IMR-90 (cell line): ENCODE results near the gene ARPC5L. TPM values are rescaled to one million over a fixed set of nuclear protein-coding genes. Genes with fewer than 3 reads are reported as not detected.

ENCODE experiments used
- ATAC-seq: fragments of 200-7000 bp; cut with Tn5 transposase; 2 replicates; pipeline ENCODE4 v1.9.1; 2020; ENCODE audit warnings: low read depth, mild to moderate bottlenecking, moderate library complexity
- BruUV-seq: library from RNA; stranded (reverse); fragments of 400-500 nt; replicated peaks from 2 replicates; lab custom pipeline; 2021; lab: Mats Ljungman, UMichigan
- CTCF ChIA-PET: fragments of 300-600 bp; formaldehyde crosslinking; extraction: SDS; loops from one replicate; lab custom pipeline; 2021; ENCODE audit warnings: antibody characterized with exemption; lab: Yijun Ruan, JAX
- POLR2A ChIA-PET: fragments of 300-600 bp; sonication (Branson Sonifier 250); formaldehyde crosslinking; loops from one replicate; lab custom pipeline; 2022; ENCODE audit warnings: antibody characterized with exemption; ENCODE audit not compliant: unreplicated experiment; lab: Charles Lee
- DNase-seq: peaks from one replicate; pipeline ENCODE4 v3.0.0; 2013
- H2AFZ ChIP-seq: replicated peaks from 2 replicates; pipeline ENCODE3; 2013; ENCODE audit warnings: low read length, mild to moderate bottlenecking; ENCODE audit not compliant: poor library complexity
- H2AK5ac ChIP-seq: 2 replicates; pipeline ENCODE4 v1.6.1; 2013; ENCODE audit warnings: low read depth, low read length, inconsistent platforms
- H2AK9ac ChIP-seq: replicated peaks from 2 replicates; pipeline ENCODE3; 2013; ENCODE audit warnings: mild to moderate bottlenecking, low read depth, low read length, moderate library complexity; ENCODE audit not compliant: poor library complexity
- H2BK120ac ChIP-seq: 2 replicates; pipeline ENCODE4 v1.6.1; 2013; ENCODE audit warnings: low read depth, low read length, inconsistent platforms
- H2BK15ac ChIP-seq: 3 replicates; pipeline ENCODE4 v1.6.1; 2013; ENCODE audit warnings: low read depth, low read length, inconsistent platforms
- H2BK20ac ChIP-seq: 2 replicates; pipeline ENCODE4 v1.6.1; 2013; ENCODE audit warnings: low read depth, mild to moderate bottlenecking, inconsistent platforms, low read length, moderate library complexity
- H2BK5ac ChIP-seq: 2 replicates; pipeline ENCODE4 v1.6.1; 2013; ENCODE audit warnings: mild to moderate bottlenecking, low read depth, low read length, inconsistent platforms; ENCODE audit not compliant: poor library complexity, severe bottlenecking
- H3K14ac ChIP-seq: replicated peaks from 2 replicates; pipeline ENCODE4 v1.6.1; 2013; ENCODE audit warnings: low read depth, low read length, inconsistent platforms
- H3K18ac ChIP-seq: 2 replicates; pipeline ENCODE4 v1.6.1; 2013; ENCODE audit warnings: low read depth, low read length, control low read depth
- H3K23ac ChIP-seq: 2 replicates; pipeline ENCODE4 v1.6.1; 2013; ENCODE audit warnings: low read depth, low read length, inconsistent platforms
- H3K27ac ChIP-seq: 2 replicates; pipeline ENCODE4 v1.5.1; 2013; ENCODE audit warnings: mild to moderate bottlenecking, control low read depth, low read length; ENCODE audit not compliant: insufficient read depth
- H3K27me3 ChIP-seq: 2 replicates; pipeline ENCODE4 v1.6.1; 2013; ENCODE audit warnings: low read length; ENCODE audit not compliant: control insufficient read depth, insufficient read depth
- H3K36me3 ChIP-seq: 2 replicates; pipeline ENCODE4 v1.6.1; 2013; ENCODE audit warnings: low read length, mixed read lengths; ENCODE audit not compliant: control insufficient read depth, insufficient read depth
- H3K4ac ChIP-seq: 2 replicates; pipeline ENCODE4 v1.6.1; 2013; ENCODE audit warnings: low read depth, low read length, inconsistent platforms
- H3K4me1 ChIP-seq: 2 replicates; pipeline ENCODE4 v1.6.1; 2013; ENCODE audit warnings: low read length, mixed read lengths; ENCODE audit not compliant: control insufficient read depth, insufficient read depth
- H3K4me2 ChIP-seq: 2 replicates; pipeline ENCODE4 v1.6.1; 2013; ENCODE audit warnings: low read depth, mild to moderate bottlenecking, control low read depth, low read length, moderate library complexity
- H3K4me3 ChIP-seq: 2 replicates; pipeline ENCODE4 v1.5.1; 2013; ENCODE audit warnings: low read depth, mild to moderate bottlenecking, control low read depth, low read length, moderate library complexity; ENCODE audit not compliant: insufficient read depth
- H3K56ac ChIP-seq: 2 replicates; pipeline ENCODE4 v1.6.1; 2013; ENCODE audit warnings: low read length, inconsistent platforms; ENCODE audit not compliant: insufficient read depth; ENCODE audit errors: extremely low read depth
- H3K79me1 ChIP-seq, 2 experiments: 2 replicates each; pipeline ENCODE4 v1.6.1; 2013; ENCODE audit warnings: low read length in 2 of 2, inconsistent platforms in 1 of 2, low read depth in 1 of 2
- H3K9ac ChIP-seq: 2 replicates; pipeline ENCODE4 v1.6.1; 2013; ENCODE audit warnings: low read depth, low read length, control low read depth
- H3K9me1 ChIP-seq: 2 replicates; pipeline ENCODE4 v1.6.1; 2013; ENCODE audit warnings: low read length, inconsistent platforms; ENCODE audit not compliant: insufficient read depth
- H3K9me3 ChIP-seq: 2 replicates; pipeline ENCODE4 v1.6.1; 2013; ENCODE audit warnings: low read length; ENCODE audit not compliant: control insufficient read depth, insufficient read depth
- H4K20me1 ChIP-seq: 2 replicates; pipeline ENCODE4 v1.6.1; 2013; ENCODE audit warnings: low read length, inconsistent platforms; ENCODE audit not compliant: insufficient read depth
- H4K5ac ChIP-seq: 2 replicates; pipeline ENCODE4 v1.6.1; 2013; ENCODE audit warnings: mild to moderate bottlenecking, low read depth, low read length, control low read depth
- H4K8ac ChIP-seq, 2 experiments: 2 replicates each; pipeline ENCODE4 v1.6.1; 2013; ENCODE audit warnings: low read depth in 2 of 2, low read length in 2 of 2, control low read depth in 1 of 2, inconsistent platforms in 1 of 2
- H4K91ac ChIP-seq: 2 replicates; pipeline ENCODE4 v1.6.1; 2013; ENCODE audit warnings: low read depth, low read length, inconsistent platforms; ENCODE audit not compliant: insufficient read depth
- FOS ChIP-seq: fragments of 150-350 bp; IDR thresholded peaks from 2 replicates; pipeline ENCODE4 v1.6.1; 2016; ENCODE audit warnings: low read depth, low read length
- MXI1 ChIP-seq: IDR thresholded peaks from 2 replicates; pipeline ENCODE4 v1.6.1; 2012; ENCODE audit warnings: low read depth, mild to moderate bottlenecking, low read length, moderate library complexity, borderline replicate concordance
- RAD21 ChIP-seq: IDR thresholded peaks from 2 replicates; pipeline ENCODE4 v1.6.1; 2012; ENCODE audit warnings: low read length, improper control_type of control experiment
- WGBS, 2 experiments: methylation state at CpG; one replicate each; pipeline versions ENCODE4 v1.1.5 to v1.1.7; 2013; ENCODE audit warnings: missing lambda C conversion rate in 2 of 2; ENCODE audit not compliant: insufficient read length in 1 of 2; ENCODE audit errors: extremely low coverage in 2 of 2; 5-methylcytosine and 5-hydroxymethylcytosine counted together
- dilution Hi-C: fragments of 300-500 bp; cut with HindIII; formaldehyde crosslinking; loops from one replicate; pipeline ENCODE4 v1.14.3; 2018; ENCODE audit warnings: low sequenced_read_pairs; ENCODE audit not compliant: unreplicated experiment
- in situ Hi-C: fragments of 300-500 bp; cut with MboI; formaldehyde crosslinking; loops from 3 replicates; pipeline ENCODE4 v1.14.3; 2019; ENCODE audit warnings: low sequenced_read_pairs, inconsistent platforms, mixed read lengths
- intact Hi-C: fragments of 100-400 bp; cut with micrococcal nuclease; formaldehyde crosslinking; loops from 2 replicates; pipeline ENCODE4 v1.10.0; 2022
- polyA plus RNA-seq, 3 experiments: library from polyadenylated mRNA; depleted of rRNA; stranded (reverse); fragments of >200 nt; gene quantifications; 2 replicates each; pipeline ENCODE4 v1.2.3, GENCODE V29; 2012; ENCODE audit warnings: low replicate concordance in 1 of 3
- total RNA-seq: library from RNA; depleted of rRNA; stranded (reverse); fragments of >200 nt; gene quantifications from 2 replicates; pipeline ENCODE4 v1.2.3, GENCODE V29; 2012

ARPC5L gene
- total and polyA plus RNA-seq, 2 of the 4 experiments (the other 2 are of a cell fraction): 11.1 to 53.8 TPM

- dilution Hi-C loops: no loop called here
- DNase-seq (no peak), ATAC-seq (no peak)
- Histone ChIP-seq H3K23ac (no peak overlapping the region), H3K27ac (no peak overlapping the region), H3K9me3 (no peaks in the 10 kb centered on the region), H3K4me1 (no peaks in the 10 kb centered on the region), H2AK9ac (no peak overlapping the region), H4K5ac (no peak overlapping the region), H2BK15ac (no peak overlapping the region), H2BK120ac (no peak overlapping the region), H3K27me3 (no peaks in the 10 kb centered on the region), H3K9me1 (0 out of 2 replicates have a peak, but pooled peaks cover 4% of the 10 kb centered on the region), H3K18ac (no peak overlapping the region), H3K36me3 (peaks cover 57% of the 10 kb centered on the region), H4K8ac (no peak overlapping the region), H4K91ac (no peak overlapping the region), H3K4me2 (no peak overlapping the region), H2AK5ac (no peak overlapping the region), H3K4me3 (no peak overlapping the region), H3K56ac (no peak overlapping the region), H3K4ac (no peak overlapping the region), H3K9ac (no peak overlapping the region), H2BK20ac (no peak overlapping the region), H2BK5ac (no peak overlapping the region), H3K79me1 (peaks cover 4% of the 10 kb centered on the region in 2 experiments; a peak in 3 of 4 replicates), H3K14ac (no peak overlapping the region), H4K20me1 (no peaks in the 10 kb centered on the region; the same call in 1 of the 2 replicates), H2AFZ (no peak overlapping the region)
- intact Hi-C loops: no loop called here
- BruUV-seq: no TSS peak
- in situ Hi-C loops: no loop called here
- CTCF ChIA-PET: no interaction called here
- 92% methylated on average over 6 of the region's 7 CpGs; no CpG with 5 or more reads in 1 of the 2 experiments for WGBS, 2 experiments
- POLR2A ChIA-PET: no interaction called here
- TF ChIP-seq MXI1 (no peak), FOS (no peak), RAD21 (no peak)
These were observed 28.2 kb downstream of the ARPC5L start for GRCh38 chr9:124890179-124890578.
